ENCODE data around the gene DMD. TPM values are rescaled to one million over a fixed set of nuclear protein-coding genes. Genes with fewer than 3 reads are reported as not detected.

DMD gene
- total and polyA plus RNA-seq, 2 of the 13 experiments (the other 11 are each of a cell fraction or from before 2014, with no cell fraction given), result 17.6 to 25.9 TPM

DNA sequence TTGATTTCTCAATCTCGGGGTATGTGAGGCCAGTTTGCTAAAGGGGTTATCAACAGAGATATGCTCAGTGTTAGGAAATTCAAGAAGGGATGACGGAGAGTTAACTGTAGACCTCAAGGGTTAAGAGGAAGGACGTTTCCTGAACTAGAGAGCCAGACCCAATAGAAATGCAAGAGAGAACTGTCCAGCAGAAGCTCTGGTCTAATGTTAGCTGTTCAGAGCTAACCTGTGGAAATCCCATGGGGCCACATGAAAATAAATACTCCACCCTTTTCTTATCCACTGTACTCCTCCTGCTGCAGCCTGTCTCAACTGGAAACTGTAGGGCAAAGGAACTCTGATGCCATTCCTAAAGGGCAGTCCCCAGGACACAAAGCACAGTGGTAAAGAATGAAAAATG is 274.3 kb downstream of the DMD start:
- intact Hi-C loops (cut with micrococcal nuclease; ENCODE audit: unreplicated experiment), result no loop called here
- ChIA-PET CTCF (ENCODE audit: low intra/inter-chr PET ratio, low total read pairs) (no interaction called here), POLR2A (no interaction called here)
- Histone ChIP-seq H3K4me3 (replicated peaks in 1 of 3; ENCODE audit: insufficient read depth in 1 of 3, low read depth in 2 of 3, low read length in 3 of 3) (no peak overlapping the region), H4K20me1 (ENCODE audit: insufficient read depth, low read length) (no peaks in the 10 kb centered on the region), H3K4me2 (ENCODE audit: low read depth, low read length) (no peak overlapping the region), H3K36me3 (replicated peaks in 1 of 2; ENCODE audit: control insufficient read depth in 1 of 2, insufficient read depth in 2 of 2, low read length in 2 of 2) (no peaks in the 10 kb centered on the region), H3K27me3 (ENCODE audit: control insufficient read depth in 1 of 2, insufficient read depth in 2 of 2, low read length in 2 of 2) (no peaks in the 10 kb centered on the region), H3K27ac (ENCODE audit: extremely low read length, insufficient read depth, low read length) (no peak overlapping the region), H2AFZ (ENCODE audit: low read length) (no peak overlapping the region), H3K9ac (ENCODE audit: insufficient read depth, low read depth, low read length) (no peak overlapping the region), H3K4me1 (ENCODE audit: insufficient read depth, low read length) (no peaks in the 10 kb centered on the region), H3K9me3 (ENCODE audit: low read length) (no peaks in the 10 kb centered on the region), H3K79me2 (ENCODE audit: insufficient read depth, low read length) (no peaks in the 10 kb centered on the region)
- no peak for ATAC-seq
- no peak for DNase-seq (ENCODE audit: low spot score)
- BruUV-seq (replicated peaks), result no TSS peak
- in situ Hi-C loops (cut with HindIII; ENCODE audit: extremely low pct_ligation_motif_present, low pct_unique_long_range_greater_than_20kb), result no loop called here
- FAIRE-seq, result no peak
- TF ChIP-seq NCOA1 (CRISPR knock-in tag; IDR thresholded peaks at IDR 0.05) (no peak), ELF4 (CRISPR knock-in tag; IDR thresholded peaks at IDR 0.05; ENCODE audit: borderline replicate concordance) (no peak)
- WGBS (ENCODE audit: low lambda C conversion rate), result 0% methylated on average over 2 of the region's 3 CpGs

DNA sequence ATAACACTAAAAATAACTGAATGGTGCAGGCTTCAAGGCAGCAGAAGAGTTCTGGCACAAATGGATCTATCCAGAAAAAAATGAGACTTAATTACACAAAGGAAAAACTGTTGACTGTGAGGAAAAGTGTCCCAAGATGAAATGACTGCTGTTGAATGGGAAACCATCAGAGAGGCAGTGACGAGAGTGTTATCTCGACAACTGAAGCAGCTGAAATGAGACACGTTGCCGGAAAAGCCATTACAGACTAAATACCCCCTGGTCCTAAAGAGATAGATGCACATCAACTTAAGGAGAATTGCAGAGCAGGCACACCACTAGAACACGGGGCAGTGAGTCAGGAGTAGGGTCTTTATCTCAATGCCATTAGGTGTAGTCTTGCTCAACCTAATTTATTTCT is 277.8 kb downstream of the DMD start:
- no TSS peak for BruUV-seq (replicated peaks)
- Histone ChIP-seq H3K4me3 (replicated peaks in 1 of 3; ENCODE audit: insufficient read depth in 1 of 3, low read depth in 2 of 3, low read length in 3 of 3) (no peak overlapping the region), H3K9ac (ENCODE audit: insufficient read depth, low read depth, low read length) (no peak overlapping the region), H3K9me3 (ENCODE audit: low read length) (no peaks in the 10 kb centered on the region), H3K27ac (ENCODE audit: extremely low read length, insufficient read depth, low read length) (no peak overlapping the region), H3K36me3 (replicated peaks in 1 of 2; ENCODE audit: control insufficient read depth in 1 of 2, insufficient read depth in 2 of 2, low read length in 2 of 2) (no peaks in the 10 kb centered on the region), H3K79me2 (ENCODE audit: insufficient read depth, low read length) (no peaks in the 10 kb centered on the region), H4K20me1 (ENCODE audit: insufficient read depth, low read length) (no peaks in the 10 kb centered on the region), H3K27me3 (ENCODE audit: control insufficient read depth in 1 of 2, insufficient read depth in 2 of 2, low read length in 2 of 2) (no peaks in the 10 kb centered on the region), H2AFZ (ENCODE audit: low read length) (no peak overlapping the region), H3K4me1 (ENCODE audit: insufficient read depth, low read length) (no peaks in the 10 kb centered on the region), H3K4me2 (ENCODE audit: low read depth, low read length) (no peak overlapping the region)
- ChIA-PET CTCF (ENCODE audit: low intra/inter-chr PET ratio, low total read pairs) (no interaction called here), POLR2A (no interaction called here)
- WGBS (ENCODE audit: low lambda C conversion rate), result 2% methylated on average over 5 of the region's 5 CpGs
- no peak for ATAC-seq
- DNase-seq (ENCODE audit: low spot score), result no peak
- FAIRE-seq, result no peak
- in situ Hi-C loops (cut with HindIII; ENCODE audit: extremely low pct_ligation_motif_present, low pct_unique_long_range_greater_than_20kb) (no loop called here), intact Hi-C loops (cut with micrococcal nuclease; ENCODE audit: unreplicated experiment) (no loop called here)
- TF ChIP-seq ZNF207 (IDR thresholded peaks at IDR 0.05; ENCODE audit: borderline replicate concordance), result no peak
- TF ChIP-seq, protein P1, sequence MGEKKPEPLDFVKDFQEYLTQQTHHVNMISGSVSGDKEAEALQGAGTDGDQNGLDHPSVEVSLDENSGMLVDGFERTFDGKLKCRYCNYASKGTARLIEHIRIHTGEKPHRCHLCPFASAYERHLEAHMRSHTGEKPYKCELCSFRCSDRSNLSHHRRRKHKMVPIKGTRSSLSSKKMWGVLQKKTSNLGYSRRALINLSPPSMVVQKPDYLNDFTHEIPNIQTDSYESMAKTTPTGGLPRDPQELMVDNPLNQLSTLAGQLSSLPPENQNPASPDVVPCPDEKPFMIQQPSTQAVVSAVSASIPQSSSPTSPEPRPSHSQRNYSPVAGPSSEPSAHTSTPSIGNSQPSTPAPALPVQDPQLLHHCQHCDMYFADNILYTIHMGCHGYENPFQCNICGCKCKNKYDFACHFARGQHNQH (CRISPR knock-in tag; IDR thresholded peaks at IDR 0.05), result no peak
- TF ChIP-seq, protein P2, sequence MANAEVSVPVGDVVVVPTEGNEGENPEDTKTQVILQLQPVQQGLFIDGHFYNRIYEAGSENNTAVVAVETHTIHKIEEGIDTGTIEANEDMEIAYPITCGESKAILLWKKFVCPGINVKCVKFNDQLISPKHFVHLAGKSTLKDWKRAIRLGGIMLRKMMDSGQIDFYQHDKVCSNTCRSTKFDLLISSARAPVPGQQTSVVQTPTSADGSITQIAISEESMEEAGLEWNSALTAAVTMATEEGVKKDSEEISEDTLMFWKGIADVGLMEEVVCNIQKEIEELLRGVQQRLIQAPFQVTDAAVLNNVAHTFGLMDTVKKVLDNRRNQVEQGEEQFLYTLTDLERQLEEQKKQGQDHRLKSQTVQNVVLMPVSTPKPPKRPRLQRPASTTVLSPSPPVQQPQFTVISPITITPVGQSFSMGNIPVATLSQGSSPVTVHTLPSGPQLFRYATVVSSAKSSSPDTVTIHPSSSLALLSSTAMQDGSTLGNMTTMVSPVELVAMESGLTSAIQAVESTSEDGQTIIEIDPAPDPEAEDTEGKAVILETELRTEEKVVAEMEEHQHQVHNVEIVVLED (CRISPR knock-in tag; IDR thresholded peaks at IDR 0.05; ENCODE audit: borderline replicate concordance), result no peak
- TF ChIP-seq HOXA9 (CRISPR knock-in tag; IDR thresholded peaks at IDR 0.05; ENCODE audit: borderline replicate concordance), result no peak
- no peak for TF ChIP-seq MED8 (CRISPR knock-in tag; IDR thresholded peaks at IDR 0.05; ENCODE audit: insufficient replicate concordance)
- TF ChIP-seq ZNF225 (CRISPR knock-in tag; IDR thresholded peaks at IDR 0.05), result no peak
- TF ChIP-seq, protein P3, sequence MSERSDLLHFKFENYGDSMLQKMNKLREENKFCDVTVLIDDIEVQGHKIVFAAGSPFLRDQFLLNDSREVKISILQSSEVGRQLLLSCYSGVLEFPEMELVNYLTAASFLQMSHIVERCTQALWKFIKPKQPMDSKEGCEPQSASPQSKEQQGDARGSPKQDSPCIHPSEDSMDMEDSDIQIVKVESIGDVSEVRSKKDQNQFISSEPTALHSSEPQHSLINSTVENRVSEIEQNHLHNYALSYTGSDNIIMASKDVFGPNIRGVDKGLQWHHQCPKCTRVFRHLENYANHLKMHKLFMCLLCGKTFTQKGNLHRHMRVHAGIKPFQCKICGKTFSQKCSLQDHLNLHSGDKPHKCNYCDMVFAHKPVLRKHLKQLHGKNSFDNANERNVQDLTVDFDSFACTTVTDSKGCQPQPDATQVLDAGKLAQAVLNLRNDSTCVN (CRISPR knock-in tag; IDR thresholded peaks at IDR 0.05; ENCODE audit: borderline replicate concordance), result no peak
- no peak for TF ChIP-seq KAT2B (IDR thresholded peaks at IDR 0.05; ENCODE audit: borderline replicate concordance, low read depth, low read length)
- no peak for TF ChIP-seq ZMYM4 (CRISPR knock-in tag; IDR thresholded peaks at IDR 0.05)
- TF ChIP-seq, protein P4, sequence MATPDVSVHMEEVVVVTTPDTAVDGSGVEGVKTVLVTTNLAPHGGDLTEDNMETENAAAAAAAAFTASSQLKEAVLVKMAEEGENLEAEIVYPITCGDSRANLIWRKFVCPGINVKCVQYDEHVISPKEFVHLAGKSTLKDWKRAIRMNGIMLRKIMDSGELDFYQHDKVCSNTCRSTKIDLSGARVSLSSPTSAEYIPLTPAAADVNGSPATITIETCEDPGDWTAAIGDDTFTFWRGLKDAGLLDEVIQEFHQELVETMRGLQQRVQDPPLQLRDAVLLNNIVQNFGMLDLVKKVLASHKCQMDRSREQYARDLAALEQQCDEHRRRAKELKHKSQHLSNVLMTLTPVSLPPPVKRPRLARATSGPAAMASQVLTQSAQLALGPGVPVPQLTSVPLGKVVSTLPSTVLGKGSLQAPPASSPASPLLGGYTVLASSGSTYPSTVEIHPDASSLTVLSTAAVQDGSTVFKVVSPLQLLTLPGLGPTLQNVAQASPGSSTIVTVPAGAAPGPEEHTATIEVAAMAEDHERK (CRISPR knock-in tag; IDR thresholded peaks at IDR 0.05; ENCODE audit: low read depth), result no peak
- TF ChIP-seq NCOA5 (CRISPR knock-in tag; IDR thresholded peaks at IDR 0.05), result no peak

All from HepG2 (cell line).